ENCODE measurements around the gene EXOC5. TPM values are rescaled to one million over a fixed set of nuclear protein-coding genes. Genes with fewer than 3 reads are reported as not detected.

EXOC5 gene
- total and polyA plus RNA-seq, 7 donors, result 15.1 to 59.7 (median 47.2) TPM

DNA sequence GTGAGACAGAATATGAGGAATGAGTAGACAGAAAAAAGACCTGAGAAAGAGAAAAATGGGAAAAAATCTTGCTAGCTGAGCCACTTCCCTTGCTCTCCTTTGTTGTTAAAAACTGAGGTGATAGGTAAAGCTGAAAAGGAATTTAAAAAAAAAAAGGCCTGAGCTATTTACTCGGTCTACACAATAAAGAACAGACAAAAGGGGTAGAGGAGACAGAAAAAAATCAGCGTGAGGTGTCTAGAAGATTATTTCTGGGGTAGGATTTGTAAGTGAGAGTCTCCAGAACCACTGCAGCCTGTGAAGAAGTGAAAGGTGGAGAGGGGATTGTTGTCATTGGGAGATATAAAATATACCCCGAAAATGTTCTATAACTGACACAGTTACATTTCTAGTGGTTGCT, 98.8 kb downstream of the EXOC5 start:
- no peak for DNase-seq
- Histone ChIP-seq H3K27me3 (ENCODE audit: insufficient read depth in 3 of 3, low read length in 2 of 3) (no peaks in the 10 kb centered on the region), H3K9me3 (no peaks in the 10 kb centered on the region), H3K36me3 (ENCODE audit: insufficient read depth in 1 of 2, low read depth in 1 of 2) (no peaks in the 10 kb centered on the region), H3K4me3 (no peak overlapping the region), H3K27ac (no peak overlapping the region), H3K4me1 (no peaks in the 10 kb centered on the region)
- intact Hi-C loops (cut with DNase I), result no loop called here
- TF ChIP-seq, protein P1, sequence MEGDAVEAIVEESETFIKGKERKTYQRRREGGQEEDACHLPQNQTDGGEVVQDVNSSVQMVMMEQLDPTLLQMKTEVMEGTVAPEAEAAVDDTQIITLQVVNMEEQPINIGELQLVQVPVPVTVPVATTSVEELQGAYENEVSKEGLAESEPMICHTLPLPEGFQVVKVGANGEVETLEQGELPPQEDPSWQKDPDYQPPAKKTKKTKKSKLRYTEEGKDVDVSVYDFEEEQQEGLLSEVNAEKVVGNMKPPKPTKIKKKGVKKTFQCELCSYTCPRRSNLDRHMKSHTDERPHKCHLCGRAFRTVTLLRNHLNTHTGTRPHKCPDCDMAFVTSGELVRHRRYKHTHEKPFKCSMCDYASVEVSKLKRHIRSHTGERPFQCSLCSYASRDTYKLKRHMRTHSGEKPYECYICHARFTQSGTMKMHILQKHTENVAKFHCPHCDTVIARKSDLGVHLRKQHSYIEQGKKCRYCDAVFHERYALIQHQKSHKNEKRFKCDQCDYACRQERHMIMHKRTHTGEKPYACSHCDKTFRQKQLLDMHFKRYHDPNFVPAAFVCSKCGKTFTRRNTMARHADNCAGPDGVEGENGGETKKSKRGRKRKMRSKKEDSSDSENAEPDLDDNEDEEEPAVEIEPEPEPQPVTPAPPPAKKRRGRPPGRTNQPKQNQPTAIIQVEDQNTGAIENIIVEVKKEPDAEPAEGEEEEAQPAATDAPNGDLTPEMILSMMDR (IDR thresholded peaks at IDR 0.05), result no peak
- 58 to 70% (median 62%) methylated on average over 3 of the region's 3 CpGs for WGBS, 3 donors
- ATAC-seq, result no peak

- H3K27ac ChIP-seq, result no peak overlapping the region
- H3K36me3 ChIP-seq (ENCODE audit: insufficient read depth in 1 of 2, low read depth in 1 of 2), result no peaks in the 10 kb centered on the region
- no peak for ATAC-seq
- no peaks in the 10 kb centered on the region for H3K4me1 ChIP-seq
- no peaks in the 10 kb centered on the region for H3K27me3 ChIP-seq (ENCODE audit: insufficient read depth in 3 of 3, low read length in 2 of 3)
- WGBS, 3 donors, result 57 to 78% (median 64%) methylated on average over 2 of the region's 2 CpGs
- intact Hi-C loops (cut with DNase I), result no loop called here
- DNase-seq, result no peak
- no peak overlapping the region for H3K4me3 ChIP-seq
- H3K9me3 ChIP-seq, result no peaks in the 10 kb centered on the region
- TF ChIP-seq, protein P1 (IDR thresholded peaks at IDR 0.05), result no peak
Measured at GRCh38 chr14:57168138-57168679, 100.5 kb downstream of the EXOC5 start.

DNA sequence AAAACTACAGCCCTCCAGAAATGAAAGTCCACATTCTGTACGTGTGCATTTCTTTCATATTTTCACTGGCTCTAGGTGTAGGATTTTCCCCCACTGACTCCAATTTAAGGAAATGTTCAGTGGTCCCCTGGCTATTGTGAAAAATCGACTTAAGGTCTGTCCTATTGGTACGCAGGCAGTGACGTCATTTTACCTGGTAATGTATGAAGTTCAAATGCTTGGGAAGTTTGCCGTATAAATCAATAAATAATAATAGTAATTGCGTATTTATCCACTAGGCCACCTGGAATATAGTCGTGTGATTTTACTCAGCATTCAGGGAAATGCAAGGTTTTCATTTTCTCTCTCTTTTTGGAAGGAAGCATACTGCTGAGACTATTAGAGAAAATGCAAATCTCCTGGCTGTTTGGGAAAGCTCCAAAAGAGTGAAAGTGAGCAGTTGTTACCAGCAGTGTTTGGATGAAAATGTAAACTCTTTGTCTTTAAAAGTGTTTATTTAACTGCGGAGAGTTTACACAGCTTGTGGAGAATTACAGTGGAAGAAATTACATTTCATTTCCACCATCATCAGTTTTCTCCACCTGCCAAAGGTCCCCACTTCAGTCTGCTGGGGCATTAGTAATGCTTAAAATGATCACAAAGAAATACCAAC, 107.0 kb downstream of the EXOC5 start:
- Histone ChIP-seq H3K27ac (no peak overlapping the region), H3K4me1 (no peaks in the 10 kb centered on the region), H3K27me3 (ENCODE audit: insufficient read depth in 3 of 3, low read length in 2 of 3) (peaks cover 0 to 8% (median 7%) of the 10 kb centered on the region in 3 donors), H3K36me3 (ENCODE audit: insufficient read depth in 1 of 2, low read depth in 1 of 2) (no peaks in the 10 kb centered on the region), H3K9me3 (no peaks in the 10 kb centered on the region), H3K4me3 (no peak overlapping the region)
- WGBS, 3 donors, result 55 to 58% (median 56%) methylated on average over 8 of the region's 8 CpGs
- no peak for DNase-seq
- no peak for ATAC-seq
- TF ChIP-seq, protein P1 (IDR thresholded peaks at IDR 0.05), result no peak
- intact Hi-C loops (cut with DNase I), result no loop called here

DNA sequence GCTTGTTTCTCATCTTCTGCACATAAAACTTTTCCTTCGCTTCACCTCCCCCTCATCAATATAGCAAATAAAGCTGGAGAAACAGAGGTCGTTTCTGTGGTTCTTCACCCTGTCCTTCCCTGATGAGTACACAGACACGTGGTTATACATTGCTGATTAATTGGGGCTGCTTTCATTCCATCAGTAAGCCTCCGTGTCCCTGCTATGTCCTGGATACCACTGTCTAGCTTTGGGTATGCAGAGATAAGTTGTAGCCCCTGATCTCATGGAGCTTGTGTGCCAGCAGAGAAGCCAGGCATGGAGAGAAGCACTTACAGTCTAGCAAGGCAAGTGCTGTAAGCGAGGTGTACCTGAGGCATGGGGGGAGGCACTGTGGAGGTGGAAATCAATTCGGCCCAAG, 108.4 kb downstream of the EXOC5 start:
- ATAC-seq, result no peak
- Histone ChIP-seq H3K27me3 (ENCODE audit: insufficient read depth in 3 of 3, low read length in 2 of 3) (peaks cover 0 to 8% (median 7%) of the 10 kb centered on the region in 3 donors), H3K27ac (no peak overlapping the region), H3K9me3 (no peaks in the 10 kb centered on the region), H3K36me3 (ENCODE audit: insufficient read depth in 1 of 2, low read depth in 1 of 2) (no peaks in the 10 kb centered on the region), H3K4me3 (no peak overlapping the region), H3K4me1 (no peaks in the 10 kb centered on the region)
- TF ChIP-seq, protein P1 (IDR thresholded peaks at IDR 0.05), result no peak
- DNase-seq, result no peak
- intact Hi-C loops (cut with DNase I), result no loop called here
- 66 to 69% (median 67%) methylated on average over 6 of the region's 6 CpGs for WGBS, 3 donors

- Histone ChIP-seq H3K27me3 (ENCODE audit: insufficient read depth in 3 of 3, low read length in 2 of 3) (peaks cover 0 to 4% (median 3%) of the 10 kb centered on the region in 3 donors), H3K9me3 (no peaks in the 10 kb centered on the region), H3K27ac (no peak overlapping the region), H3K36me3 (ENCODE audit: insufficient read depth in 1 of 2, low read depth in 1 of 2) (no peaks in the 10 kb centered on the region), H3K4me3 (no peak overlapping the region), H3K4me1 (no peaks in the 10 kb centered on the region)
- intact Hi-C loops (cut with DNase I), result no loop called here
- TF ChIP-seq, protein P1 (IDR thresholded peaks at IDR 0.05), result no peak
- no peak for DNase-seq
- WGBS, 3 donors, result 92 to 96% (median 95%) methylated on average over 4 of the region's 4 CpGs
- ATAC-seq, result no peak
Measured at GRCh38 chr14:57153286-57153685, 115.4 kb downstream of the EXOC5 start.

All from psoas muscle (tissue), 8 donors.